Mesothelial cell of epicardium (in vitro differentiated cells): ENCODE data around the gene OSGIN1. TPM values are rescaled to one million over a fixed set of nuclear protein-coding genes. Genes with fewer than 3 reads are reported as not detected.

Source experiments
- DNase-seq, 2 experiments: peaks; one replicate each; pipeline ENCODE4 v3.0.0; 2021; ENCODE audit warnings: low spot score in 2 of 2; ENCODE audit not compliant: unreplicated experiment in 2 of 2
- H3K27ac Mint-ChIP-seq: 2 replicates; pipeline ENCODE4 v1.8.0; 2021; ENCODE audit warnings: mixed read lengths
- H3K27me3 Mint-ChIP-seq: 2 replicates; pipeline ENCODE4 v1.8.0; 2021; ENCODE audit warnings: low read depth, mixed read lengths
- H3K36me3 Mint-ChIP-seq: 2 replicates; pipeline ENCODE4 v1.8.0; 2021; ENCODE audit warnings: mixed read lengths
- H3K4me1 Mint-ChIP-seq: 2 replicates; pipeline ENCODE4 v1.8.0; 2021; ENCODE audit warnings: mixed read lengths
- H3K4me3 Mint-ChIP-seq: 2 replicates; pipeline ENCODE4 v1.8.0; 2021; ENCODE audit warnings: mild to moderate bottlenecking, moderate library complexity, mixed read lengths
- H3K9me3 Mint-ChIP-seq: 2 replicates; pipeline ENCODE4 v1.8.0; 2021; ENCODE audit warnings: mixed read lengths
- CTCF ChIP-seq: fragments of 200-600 bp; sonication (generic); IDR thresholded peaks from one replicate; pipeline ENCODE4 v1.5.0; 2021; ENCODE audit warnings: antibody characterized with exemption; ENCODE audit not compliant: unreplicated experiment
- total RNA-seq: library from RNA; stranded (reverse); gene quantifications from 3 replicates; pipeline ENCODE4 v1.2.1, GENCODE V29; 2021

OSGIN1 gene
- total RNA-seq, 1 donor from 2014 or later, result 2.5 TPM

GRCh38 chr16:83974475-83974874 is 21.4 kb downstream of the OSGIN1 start:
- no peak for TF ChIP-seq CTCF
- peaks cover 16% of the 10 kb centered on the region for H3K9me3 Mint-ChIP-seq
- H3K27me3 Mint-ChIP-seq, result peaks cover 12% of the 10 kb centered on the region
- no peak for DNase-seq
- peaks cover 4% of the 10 kb centered on the region for H3K36me3 Mint-ChIP-seq
- H3K4me1 Mint-ChIP-seq, result peaks cover 6% of the 10 kb centered on the region
- H3K4me3 Mint-ChIP-seq, result no peak overlapping the region
- no peak overlapping the region for H3K27ac Mint-ChIP-seq

GRCh38 chr16:83975590-83976260 is 22.7 kb downstream of the OSGIN1 start:
- TF ChIP-seq CTCF, result no peak
- Mint-ChIP-seq H3K27ac (no peak overlapping the region), H3K27me3 (peaks cover 3% of the 10 kb centered on the region), H3K36me3 (peaks cover 4% of the 10 kb centered on the region), H3K9me3 (peaks cover 16% of the 10 kb centered on the region), H3K4me1 (peaks cover 6% of the 10 kb centered on the region), H3K4me3 (no peak overlapping the region)
- no peak for DNase-seq

GRCh38 chr16:83977056-83977815 is 24.2 kb downstream of the OSGIN1 start:
- TF ChIP-seq CTCF, result no peak
- no peak overlapping the region for H3K27ac Mint-ChIP-seq
- H3K4me3 Mint-ChIP-seq, result no peak overlapping the region
- H3K4me1 Mint-ChIP-seq, result peaks cover 6% of the 10 kb centered on the region
- peaks cover 5% of the 10 kb centered on the region for H3K36me3 Mint-ChIP-seq
- peaks cover 3% of the 10 kb centered on the region for H3K27me3 Mint-ChIP-seq
- DNase-seq, result no peak
- H3K9me3 Mint-ChIP-seq, result peaks cover 19% of the 10 kb centered on the region

GRCh38 chr16:83978401-83978904 is 25.4 kb downstream of the OSGIN1 start:
- no peak overlapping the region for H3K27ac Mint-ChIP-seq
- no peak overlapping the region for H3K4me3 Mint-ChIP-seq
- TF ChIP-seq CTCF, result no peak
- DNase-seq, result no peak
- H3K27me3 Mint-ChIP-seq, result peaks cover 3% of the 10 kb centered on the region
- peaks cover 10% of the 10 kb centered on the region for H3K4me1 Mint-ChIP-seq
- peaks cover 6% of the 10 kb centered on the region for H3K36me3 Mint-ChIP-seq
- peaks cover 28% of the 10 kb centered on the region for H3K9me3 Mint-ChIP-seq

- TF ChIP-seq CTCF, result no peak
- peaks cover 6% of the 10 kb centered on the region for H3K36me3 Mint-ChIP-seq
These were observed 26.4 kb downstream of the OSGIN1 start for GRCh38 chr16:83979441-83979840.

More at GRCh38 chr16:83979441-83979840, 26.4 kb downstream of the OSGIN1 start:
- Mint-ChIP-seq H3K4me1 (peaks cover 9% of the 10 kb centered on the region), H3K4me3 (no peak overlapping the region), H3K27ac (no peak overlapping the region), H3K9me3 (peaks cover 28% of the 10 kb centered on the region), H3K27me3 (peaks cover under 1% of the 10 kb centered on the region)
- no peak for DNase-seq
